ENCODE data around the gene FCGBP. TPM values are rescaled to one million over a fixed set of nuclear protein-coding genes. Genes with fewer than 3 reads are reported as not detected.

The FCGBP gene
- 0.17 and 0.89 TPM in 2 replicates for total RNA-seq

DNA sequence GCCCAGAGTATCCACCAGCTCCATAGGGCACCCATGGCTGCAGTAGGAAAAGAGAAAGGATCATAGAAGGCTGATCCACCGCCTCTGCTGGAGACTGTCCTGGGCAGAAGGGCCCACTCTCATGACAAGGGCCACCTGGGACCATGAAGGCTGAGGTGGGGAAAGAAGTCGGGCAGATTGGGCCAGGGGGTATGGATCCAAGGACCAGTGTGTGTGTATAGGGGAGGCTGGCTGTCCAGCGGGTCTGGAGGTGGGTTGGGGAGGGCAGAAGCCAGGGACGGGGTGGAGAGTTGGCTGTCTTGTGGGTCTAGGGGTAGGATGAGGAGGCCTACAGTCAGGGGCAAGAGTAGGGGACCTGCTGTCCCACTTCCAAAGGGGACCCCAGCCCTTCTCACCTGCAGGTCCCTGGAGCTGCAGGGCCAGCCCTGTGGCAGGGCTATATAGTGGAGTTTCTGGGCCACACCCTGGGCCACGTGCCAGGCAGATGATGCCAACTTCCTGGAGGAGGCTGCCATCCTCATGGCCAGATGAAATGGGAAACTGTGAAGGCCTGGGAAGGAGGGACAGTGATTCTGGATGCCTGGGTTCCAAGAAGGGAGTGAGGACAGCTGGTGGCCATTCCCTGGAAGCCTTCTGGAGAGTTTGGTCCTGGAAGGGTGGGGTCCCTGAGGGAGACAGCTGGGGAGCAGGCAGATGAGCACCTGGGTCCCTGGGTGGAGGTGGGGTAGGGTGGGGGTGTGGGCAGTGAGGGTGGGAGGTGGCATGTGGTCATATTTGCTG lies at the start of gene FCGBP:
Gene FCGBP (minus strand): TSS at position 51 of the 780 bp plus-strand sequence.
- no peak for DNase-seq (ENCODE audit: low read depth)
- no peaks in the 10 kb centered on the region for H3K36me3 ChIP-seq (ENCODE audit: control insufficient read depth, insufficient read depth, low read length)
- H3K4me3 ChIP-seq (ENCODE audit: low read depth, low read length), result no peak within 1 kb of the TSS
- TF ChIP-seq, protein P1, sequence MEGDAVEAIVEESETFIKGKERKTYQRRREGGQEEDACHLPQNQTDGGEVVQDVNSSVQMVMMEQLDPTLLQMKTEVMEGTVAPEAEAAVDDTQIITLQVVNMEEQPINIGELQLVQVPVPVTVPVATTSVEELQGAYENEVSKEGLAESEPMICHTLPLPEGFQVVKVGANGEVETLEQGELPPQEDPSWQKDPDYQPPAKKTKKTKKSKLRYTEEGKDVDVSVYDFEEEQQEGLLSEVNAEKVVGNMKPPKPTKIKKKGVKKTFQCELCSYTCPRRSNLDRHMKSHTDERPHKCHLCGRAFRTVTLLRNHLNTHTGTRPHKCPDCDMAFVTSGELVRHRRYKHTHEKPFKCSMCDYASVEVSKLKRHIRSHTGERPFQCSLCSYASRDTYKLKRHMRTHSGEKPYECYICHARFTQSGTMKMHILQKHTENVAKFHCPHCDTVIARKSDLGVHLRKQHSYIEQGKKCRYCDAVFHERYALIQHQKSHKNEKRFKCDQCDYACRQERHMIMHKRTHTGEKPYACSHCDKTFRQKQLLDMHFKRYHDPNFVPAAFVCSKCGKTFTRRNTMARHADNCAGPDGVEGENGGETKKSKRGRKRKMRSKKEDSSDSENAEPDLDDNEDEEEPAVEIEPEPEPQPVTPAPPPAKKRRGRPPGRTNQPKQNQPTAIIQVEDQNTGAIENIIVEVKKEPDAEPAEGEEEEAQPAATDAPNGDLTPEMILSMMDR (IDR thresholded peaks at IDR 0.05; ENCODE audit: insufficient read depth, low read length, poor library complexity, severe bottlenecking), result no peak
- no peaks in the 10 kb centered on the region for H3K27me3 ChIP-seq (ENCODE audit: control insufficient read depth, insufficient read depth, low read length)

DNA sequence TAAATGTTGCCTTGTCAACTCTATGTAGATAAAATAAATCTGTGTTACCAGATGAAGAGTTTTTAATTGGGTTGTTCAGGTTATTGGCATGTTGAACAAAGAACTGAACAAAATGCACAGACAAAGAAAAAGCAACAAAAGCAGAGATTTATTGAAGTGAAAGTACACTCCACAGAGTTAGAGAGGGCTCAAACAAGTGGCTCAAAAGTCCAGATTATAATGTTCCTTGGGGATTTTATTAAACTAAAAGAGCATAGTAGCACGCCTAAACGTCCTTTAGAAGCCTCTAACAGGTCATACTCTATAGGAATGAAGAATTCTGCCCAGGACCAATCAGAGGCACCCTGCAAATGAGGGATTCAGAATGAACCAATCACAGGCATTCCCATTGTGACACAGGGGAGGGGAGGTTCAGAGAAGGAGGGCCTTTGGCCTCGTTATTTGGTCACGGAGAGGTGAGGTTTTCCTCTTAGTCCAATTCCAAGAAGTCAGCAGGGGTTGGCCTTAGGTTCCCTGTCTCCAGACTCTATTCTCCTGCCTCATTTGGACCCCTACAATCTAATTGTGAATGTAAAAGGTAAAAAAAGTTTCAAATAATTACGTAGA lies 49.4 kb upstream of the FCGBP start:
- Histone ChIP-seq H3K4me3 (ENCODE audit: low read depth, low read length) (no peak overlapping the region), H3K36me3 (ENCODE audit: control insufficient read depth, insufficient read depth, low read length) (no peaks in the 10 kb centered on the region), H3K27me3 (ENCODE audit: control insufficient read depth, insufficient read depth, low read length) (no peaks in the 10 kb centered on the region)
- no peak for DNase-seq (ENCODE audit: low read depth)
- TF ChIP-seq, protein P1 (IDR thresholded peaks at IDR 0.05; ENCODE audit: insufficient read depth, low read length, poor library complexity, severe bottlenecking), result no peak

DNA sequence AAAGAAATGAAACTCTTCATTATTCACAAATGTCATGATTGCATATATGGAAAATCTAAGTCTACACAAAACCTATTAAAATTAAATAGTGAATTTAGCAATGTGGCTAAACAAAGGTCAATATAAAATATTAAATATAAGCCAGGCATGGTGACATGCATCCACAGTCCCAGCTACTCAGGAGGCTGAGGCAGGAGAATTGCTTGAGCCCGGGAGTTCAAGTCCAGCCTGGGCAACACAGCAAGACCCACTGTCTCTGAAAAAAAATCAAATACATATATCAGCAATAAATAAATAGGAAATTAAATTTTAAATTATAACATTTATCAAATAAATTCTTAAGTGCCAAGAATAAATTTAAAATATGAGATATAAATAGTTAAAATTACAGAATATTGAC lies 48.4 kb upstream of the FCGBP start:
- Histone ChIP-seq H3K36me3 (ENCODE audit: control insufficient read depth, insufficient read depth, low read length) (no peaks in the 10 kb centered on the region), H3K4me3 (ENCODE audit: low read depth, low read length) (no peak overlapping the region), H3K27me3 (ENCODE audit: control insufficient read depth, insufficient read depth, low read length) (no peaks in the 10 kb centered on the region)
- no peak for DNase-seq (ENCODE audit: low read depth)
- TF ChIP-seq, protein P1 (IDR thresholded peaks at IDR 0.05; ENCODE audit: insufficient read depth, low read length, poor library complexity, severe bottlenecking), result no peak

DNA sequence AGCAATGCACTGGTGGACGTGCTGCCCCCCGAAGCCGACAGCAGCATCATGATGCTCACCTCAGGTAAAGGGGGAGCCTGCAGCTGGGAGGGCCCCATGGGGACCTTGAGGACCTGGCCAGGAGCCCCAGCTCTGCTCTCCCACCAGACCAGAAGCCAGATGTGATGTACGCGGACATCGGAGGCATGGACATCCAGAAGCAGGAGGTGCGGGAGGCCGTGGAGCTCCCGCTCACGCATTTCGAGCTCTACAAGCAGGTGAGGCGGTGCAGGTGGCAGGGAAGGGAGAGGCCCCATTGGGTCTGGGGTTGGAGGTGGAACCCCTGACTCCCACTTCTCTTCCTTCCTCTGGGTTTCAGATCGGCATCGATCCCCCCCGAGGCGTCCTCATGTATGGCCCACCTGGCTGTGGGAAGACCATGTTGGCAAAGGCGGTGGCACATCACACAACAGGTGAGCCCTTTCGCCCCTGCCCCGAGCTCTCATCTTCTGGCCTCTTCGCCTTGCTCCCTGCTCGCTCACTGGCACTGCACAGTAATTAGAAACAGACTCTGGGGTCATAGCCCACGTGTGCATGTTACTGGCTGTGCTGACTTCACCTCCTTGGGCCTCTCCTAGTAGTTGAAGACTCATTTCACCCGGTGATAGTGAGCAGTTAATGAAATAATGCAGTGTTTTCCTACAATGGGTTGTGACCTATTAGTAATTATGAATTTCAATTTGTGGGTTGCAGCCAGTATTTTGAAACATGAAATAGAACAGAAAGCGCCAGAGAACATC lies 40.1 kb upstream of the FCGBP start:
- TF ChIP-seq, protein P1 (IDR thresholded peaks at IDR 0.05; ENCODE audit: insufficient read depth, low read length, poor library complexity, severe bottlenecking), result no peak
- DNase-seq (ENCODE audit: low read depth), result no peak
- Histone ChIP-seq H3K36me3 (ENCODE audit: control insufficient read depth, insufficient read depth, low read length) (peaks cover 6% of the 10 kb centered on the region), H3K4me3 (ENCODE audit: low read depth, low read length) (no peak overlapping the region), H3K27me3 (ENCODE audit: control insufficient read depth, insufficient read depth, low read length) (no peaks in the 10 kb centered on the region)

DNA sequence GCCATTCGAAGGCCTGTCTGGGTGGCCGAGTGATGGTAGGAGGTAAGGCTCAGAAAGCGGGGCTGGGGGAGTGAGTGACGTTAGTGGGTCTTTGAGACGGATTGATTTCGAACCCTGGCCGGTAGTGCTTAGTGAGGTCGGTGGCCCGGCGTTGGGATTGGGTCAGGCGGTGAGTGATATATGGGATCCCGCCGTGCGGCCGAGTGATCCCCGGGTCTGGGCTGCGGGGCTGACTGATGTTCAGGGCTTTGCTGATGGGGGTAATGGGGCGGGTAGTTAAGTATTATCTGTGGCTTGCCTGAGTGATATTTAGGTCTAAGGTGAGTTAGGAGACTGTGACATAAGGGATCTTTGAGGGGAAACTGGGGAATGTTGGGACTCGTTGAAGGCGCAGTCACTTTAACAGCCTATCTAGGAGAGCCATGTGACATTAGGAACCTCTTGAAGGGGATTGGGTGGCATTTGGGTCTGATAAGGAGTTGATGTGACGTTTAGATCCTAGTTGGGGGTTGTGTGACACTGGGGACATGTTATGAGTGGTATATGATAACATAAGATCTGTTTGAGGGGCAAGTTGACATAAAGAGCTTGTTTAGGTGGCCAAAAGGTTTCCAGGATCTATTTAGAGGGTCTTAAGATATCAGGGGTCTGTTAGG lies 37.1 kb upstream of the FCGBP start:
- Histone ChIP-seq H3K4me3 (ENCODE audit: low read depth, low read length) (peak overlapping the region; percentile 72), H3K36me3 (ENCODE audit: control insufficient read depth, insufficient read depth, low read length) (peaks cover 6% of the 10 kb centered on the region), H3K27me3 (ENCODE audit: control insufficient read depth, insufficient read depth, low read length) (no peaks in the 10 kb centered on the region)
- TF ChIP-seq, protein P1 (IDR thresholded peaks at IDR 0.05; ENCODE audit: insufficient read depth, low read length, poor library complexity, severe bottlenecking), result no peak
- no peak for DNase-seq (ENCODE audit: low read depth)
